MCF 10A (cell line): ENCODE measurements around the gene CD7. TPM values are rescaled to one million over a fixed set of nuclear protein-coding genes. Genes with fewer than 3 reads are reported as not detected.
A peak's percentile ranks its signal among the peaks of the same experiment; 100 is the strongest.

Source experiments
- Bru-seq: library from RNA; stranded (reverse); fragments of 400-500 nt; gene quantifications from one replicate; lab custom pipeline; 2021; lab: Mats Ljungman, UMichigan
- BruChase-seq, 2 experiments: library from RNA; stranded (reverse); fragments of 400-500 nt; gene quantifications; one replicate each; lab custom pipeline; 2021; lab: Mats Ljungman, UMichigan
- BruUV-seq: library from RNA; stranded (reverse); fragments of 400-500 nt; replicated peaks from 2 replicates; lab custom pipeline; 2021; lab: Mats Ljungman, UMichigan
- CTCF ChIA-PET: fragments of 300-600 bp; sonication (Branson Sonifier 250); formaldehyde crosslinking; extraction: SDS; loops from one replicate; lab custom pipeline; 2021; ENCODE audit warnings: antibody characterized with exemption, inconsistent platforms; lab: Yijun Ruan, JAX
- POLR2A ChIA-PET: fragments of 300-600, 350-650 bp; sonication (Branson Sonifier 250); formaldehyde crosslinking; extraction: SDS; loops from one replicate; lab custom pipeline; 2020; ENCODE audit warnings: antibody characterized with exemption, inconsistent platforms; lab: Yijun Ruan, JAX
- DNase-seq: peaks from one replicate; pipeline ENCODE4 v3.0.0-alpha.2; 2018; ENCODE audit not compliant: unreplicated experiment
- H3K27ac Mint-ChIP-seq: one replicate; pipeline ENCODE4 v1.8.0; 2022; ENCODE audit warnings: mild to moderate bottlenecking, low read depth, mixed read lengths; ENCODE audit not compliant: unreplicated experiment
- H3K27me3 Mint-ChIP-seq: one replicate; pipeline ENCODE4 v1.8.0; 2022; ENCODE audit warnings: mixed read lengths; ENCODE audit not compliant: insufficient read depth, unreplicated experiment
- H3K36me3 Mint-ChIP-seq: one replicate; pipeline ENCODE4 v1.8.0; 2022; ENCODE audit warnings: mild to moderate bottlenecking, moderate library complexity, mixed read lengths; ENCODE audit not compliant: insufficient read depth, unreplicated experiment
- H3K4me1 Mint-ChIP-seq: one replicate; pipeline ENCODE4 v1.8.0; 2022; ENCODE audit warnings: mixed read lengths; ENCODE audit not compliant: insufficient read depth, unreplicated experiment
- H3K4me3 Mint-ChIP-seq: one replicate; pipeline ENCODE4 v1.8.0; 2022; ENCODE audit warnings: mild to moderate bottlenecking, moderate library complexity, mixed read lengths; ENCODE audit not compliant: unreplicated experiment
- H3K9me3 Mint-ChIP-seq: one replicate; pipeline ENCODE4 v1.8.0; 2022; ENCODE audit warnings: mixed read lengths; ENCODE audit not compliant: unreplicated experiment
- intact Hi-C: fragments of 100-400 bp; cut with micrococcal nuclease; formaldehyde crosslinking; loops from 2 replicates; pipeline ENCODE4 v1.14.1; 2022
- long read RNA-seq: library from polyadenylated mRNA; stranded (forward); transcript quantifications from one replicate; pipeline ENCODE4 v2.0.0, GENCODE V29; 2022
- total RNA-seq: library from RNA; stranded (reverse); gene quantifications from 2 replicates; pipeline ENCODE4 v1.2.3, GENCODE V29; 2022
- TF ChIP-seq, protein P1 (sequence below): fragments of 200-600 bp; IDR thresholded peaks from one replicate; pipeline ENCODE4 v1.8.0; 2022; ENCODE audit warnings: antibody characterized with exemption, mild to moderate bottlenecking; ENCODE audit not compliant: unreplicated experiment

Gene CD7
- total RNA-seq = 0.63 and 0.71 TPM in 2 replicates
- not detected for Bru-seq, nascent RNA
- BruChase-seq, experiment 1, labeled RNA remaining after a 6-hour chase = percentile 45 among the genes with signal in this experiment
- percentile 29 among the genes with signal in this experiment for BruChase-seq, experiment 2, labeled RNA remaining after a 2-hour chase
- long read RNA-seq = 0 reads

DNA sequence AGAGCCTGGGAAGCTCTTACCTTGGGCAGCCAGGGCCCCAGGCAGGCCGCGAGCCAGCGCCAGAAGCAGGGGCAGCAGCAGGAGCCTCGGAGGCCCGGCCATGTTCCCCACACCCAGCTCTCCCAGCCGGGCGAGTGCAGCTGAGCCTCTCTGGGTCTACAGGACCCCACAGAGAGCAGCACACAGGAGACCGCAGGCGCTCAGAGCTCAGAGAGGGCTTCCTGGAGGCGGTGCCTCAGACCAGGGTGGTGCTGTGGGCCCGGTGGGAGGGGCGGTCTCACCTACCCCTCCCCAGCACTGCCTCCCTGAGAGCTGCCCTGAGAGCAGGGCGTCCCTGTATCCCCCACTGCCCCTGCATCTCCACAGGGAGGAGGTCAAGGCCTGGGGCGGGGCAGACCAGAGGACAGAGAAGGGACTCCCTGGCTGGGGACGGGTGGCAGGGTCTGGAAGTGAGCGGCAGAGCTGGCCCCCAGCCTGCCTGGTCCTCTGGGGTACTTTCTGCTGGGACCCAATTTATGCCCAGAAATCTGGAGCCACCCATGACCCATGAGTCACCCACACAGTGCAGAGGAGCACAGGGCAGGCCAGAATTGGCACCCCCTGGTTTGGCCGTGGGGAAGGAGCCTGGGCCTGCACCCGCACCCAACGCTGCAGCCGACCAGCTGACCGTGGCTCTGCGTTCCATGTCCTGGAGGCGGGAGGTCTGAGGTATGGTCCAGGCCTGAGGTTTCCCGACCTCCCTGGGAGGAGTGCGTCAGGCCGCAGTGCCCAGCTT lies at the start of gene CD7:
Gene CD7 (minus strand): TSS at position 215 of the 775 bp plus-strand sequence. CDS start 113 bp downstream, at position 102.
- no peaks in the 10 kb centered on the region for H3K36me3 Mint-ChIP-seq
- no peak within 1 kb of the TSS for H3K4me3 Mint-ChIP-seq
- H3K27me3 Mint-ChIP-seq = no peaks in the 10 kb centered on the region
- intact Hi-C loops = no loop called here
- POLR2A ChIA-PET = interaction anchor here (1.0 to 2.0 kb wide), 4 partner anchors 9 to 76 kb away, joined by 3 to 7 read pairs (median 6); no protein-coding TSS in a partner anchor
- TF ChIP-seq, protein P1, sequence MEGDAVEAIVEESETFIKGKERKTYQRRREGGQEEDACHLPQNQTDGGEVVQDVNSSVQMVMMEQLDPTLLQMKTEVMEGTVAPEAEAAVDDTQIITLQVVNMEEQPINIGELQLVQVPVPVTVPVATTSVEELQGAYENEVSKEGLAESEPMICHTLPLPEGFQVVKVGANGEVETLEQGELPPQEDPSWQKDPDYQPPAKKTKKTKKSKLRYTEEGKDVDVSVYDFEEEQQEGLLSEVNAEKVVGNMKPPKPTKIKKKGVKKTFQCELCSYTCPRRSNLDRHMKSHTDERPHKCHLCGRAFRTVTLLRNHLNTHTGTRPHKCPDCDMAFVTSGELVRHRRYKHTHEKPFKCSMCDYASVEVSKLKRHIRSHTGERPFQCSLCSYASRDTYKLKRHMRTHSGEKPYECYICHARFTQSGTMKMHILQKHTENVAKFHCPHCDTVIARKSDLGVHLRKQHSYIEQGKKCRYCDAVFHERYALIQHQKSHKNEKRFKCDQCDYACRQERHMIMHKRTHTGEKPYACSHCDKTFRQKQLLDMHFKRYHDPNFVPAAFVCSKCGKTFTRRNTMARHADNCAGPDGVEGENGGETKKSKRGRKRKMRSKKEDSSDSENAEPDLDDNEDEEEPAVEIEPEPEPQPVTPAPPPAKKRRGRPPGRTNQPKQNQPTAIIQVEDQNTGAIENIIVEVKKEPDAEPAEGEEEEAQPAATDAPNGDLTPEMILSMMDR = no peak
- CTCF ChIA-PET = interaction anchor here (0.6 to 1.4 kb wide), 2 partner anchors 17 to 42 kb away, joined by 5 read pairs; no protein-coding TSS in a partner anchor
- no peak within 1 kb of the TSS for H3K27ac Mint-ChIP-seq
- BruUV-seq = no TSS peak
- H3K4me1 Mint-ChIP-seq = no peaks in the 10 kb centered on the region
- H3K9me3 Mint-ChIP-seq = no peaks in the 10 kb centered on the region
- DNase-seq = no peak

DNA sequence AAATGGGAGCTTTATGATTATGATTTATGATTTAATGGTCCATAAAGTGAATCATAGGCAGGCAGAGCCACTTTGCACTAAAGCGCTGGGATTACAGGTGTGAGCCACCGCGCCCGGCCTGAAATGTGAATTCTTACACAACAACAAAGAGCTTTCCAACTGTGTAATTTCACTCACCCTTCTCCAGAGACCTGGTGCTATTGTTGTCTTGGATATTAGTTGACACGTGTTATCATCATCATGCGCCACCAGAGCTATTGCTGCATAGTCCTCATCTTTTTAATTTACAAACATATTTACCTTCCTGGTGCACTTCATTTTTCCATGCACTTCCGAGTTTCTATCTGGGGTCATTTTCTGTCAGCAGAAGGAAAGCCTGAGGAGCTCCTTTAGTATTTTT lies 49.3 kb upstream of the CD7 start:
- no peaks in the 10 kb centered on the region for H3K9me3 Mint-ChIP-seq
- TF ChIP-seq, protein P1 = no peak
- no TSS peak for BruUV-seq
- H3K27ac Mint-ChIP-seq = no peak overlapping the region
- ChIA-PET CTCF (interaction anchor here (0.6 to 1.9 kb wide), 5 partner anchors 14 to 187 kb away, joined by 3 to 6 read pairs (median 5); no protein-coding TSS in a partner anchor), POLR2A (interaction anchor here (1.0 to 1.4 kb wide), 3 partner anchors 10 to 30 kb away, joined by 3 to 4 read pairs (median 3); no protein-coding TSS in a partner anchor)
- no peaks in the 10 kb centered on the region for H3K4me1 Mint-ChIP-seq
- no peaks in the 10 kb centered on the region for H3K36me3 Mint-ChIP-seq
- intact Hi-C loops = no loop called here
- no peak overlapping the region for H3K4me3 Mint-ChIP-seq
- H3K27me3 Mint-ChIP-seq = peaks cover 10% of the 10 kb centered on the region
- DNase-seq = no peak

DNA sequence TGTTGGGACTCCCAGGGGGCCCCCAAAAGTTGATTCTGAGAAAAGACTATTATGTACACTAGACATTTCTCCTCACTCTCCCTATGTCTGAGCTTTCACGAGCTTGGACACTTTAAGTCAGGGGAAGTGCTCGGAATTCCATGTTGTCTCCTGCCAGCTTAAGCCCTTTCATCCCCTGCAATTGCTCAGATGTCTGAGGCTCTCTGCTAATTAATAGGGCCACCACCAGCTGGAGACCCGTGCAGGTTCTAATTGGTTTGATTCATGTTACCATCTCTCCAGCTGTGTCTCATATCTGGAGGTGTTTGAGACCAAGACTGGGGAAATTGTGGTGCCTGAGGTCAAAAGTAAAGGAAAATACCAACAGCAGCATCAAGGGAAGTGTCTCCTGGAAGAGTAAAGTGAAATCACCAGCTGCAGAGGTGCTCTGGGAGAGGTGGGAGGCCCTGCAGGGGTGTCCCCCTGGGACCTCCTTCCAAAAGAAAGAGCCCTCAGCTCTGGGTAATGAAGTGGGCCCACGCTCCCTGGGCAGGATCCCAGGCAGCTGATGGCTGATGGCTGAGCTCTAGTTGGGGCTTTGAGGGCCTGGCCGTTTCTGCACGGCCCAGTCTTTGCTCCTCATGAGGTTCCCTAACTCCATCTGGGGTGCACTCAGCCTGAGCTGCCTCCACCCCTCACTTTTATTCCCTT lies 48.3 kb upstream of the CD7 start:
- CTCF ChIA-PET = interaction anchor here (1.2 to 1.9 kb wide), 2 partner anchors 15 to 188 kb away, joined by 3 to 6 read pairs; no protein-coding TSS in a partner anchor
- H3K4me3 Mint-ChIP-seq = no peak overlapping the region
- intact Hi-C loops = no loop called here

More for the DNA sequence above, 48.3 kb upstream of the CD7 start:
- H3K36me3 Mint-ChIP-seq = no peaks in the 10 kb centered on the region
- BruUV-seq = no TSS peak
- TF ChIP-seq, protein P1 = no peak
- no peak for DNase-seq
- no peaks in the 10 kb centered on the region for H3K9me3 Mint-ChIP-seq
- peaks cover 4% of the 10 kb centered on the region for H3K27me3 Mint-ChIP-seq
- no peaks in the 10 kb centered on the region for H3K4me1 Mint-ChIP-seq
- POLR2A ChIA-PET = interaction anchor here (0.5 to 1.4 kb wide), 4 partner anchors 9 to 71 kb away, joined by 3 to 4 read pairs (median 3); no protein-coding TSS in a partner anchor
- H3K27ac Mint-ChIP-seq = no peak overlapping the region
